ENCODE results near the gene NPBWR2. TPM values are rescaled to one million over a fixed set of nuclear protein-coding genes. Genes with fewer than 3 reads are reported as not detected.

The NPBWR2 gene
- total RNA-seq, 4 donors from 2014 or later, result not detected

DNA sequence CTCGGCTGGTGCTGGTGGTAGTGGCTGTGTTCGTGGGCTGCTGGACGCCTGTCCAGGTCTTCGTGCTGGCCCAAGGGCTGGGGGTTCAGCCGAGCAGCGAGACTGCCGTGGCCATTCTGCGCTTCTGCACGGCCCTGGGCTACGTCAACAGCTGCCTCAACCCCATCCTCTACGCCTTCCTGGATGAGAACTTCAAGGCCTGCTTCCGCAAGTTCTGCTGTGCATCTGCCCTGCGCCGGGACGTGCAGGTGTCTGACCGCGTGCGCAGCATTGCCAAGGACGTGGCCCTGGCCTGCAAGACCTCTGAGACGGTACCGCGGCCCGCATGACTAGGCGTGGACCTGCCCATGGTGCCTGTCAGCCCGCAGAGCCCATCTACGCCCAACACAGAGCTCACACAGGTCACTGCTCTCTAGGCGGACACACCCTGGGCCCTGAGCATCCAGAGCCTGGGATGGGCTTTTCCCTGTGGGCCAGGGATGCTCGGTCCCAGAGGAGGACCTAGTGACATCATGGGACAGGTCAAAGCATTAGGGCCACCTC is 8.8 kb downstream of the NPBWR2 start:
- WGBS, 2 donors, result 93 to 96% methylated on average over 24 to 28 of the region's 28 CpGs
- TF ChIP-seq, protein P1, sequence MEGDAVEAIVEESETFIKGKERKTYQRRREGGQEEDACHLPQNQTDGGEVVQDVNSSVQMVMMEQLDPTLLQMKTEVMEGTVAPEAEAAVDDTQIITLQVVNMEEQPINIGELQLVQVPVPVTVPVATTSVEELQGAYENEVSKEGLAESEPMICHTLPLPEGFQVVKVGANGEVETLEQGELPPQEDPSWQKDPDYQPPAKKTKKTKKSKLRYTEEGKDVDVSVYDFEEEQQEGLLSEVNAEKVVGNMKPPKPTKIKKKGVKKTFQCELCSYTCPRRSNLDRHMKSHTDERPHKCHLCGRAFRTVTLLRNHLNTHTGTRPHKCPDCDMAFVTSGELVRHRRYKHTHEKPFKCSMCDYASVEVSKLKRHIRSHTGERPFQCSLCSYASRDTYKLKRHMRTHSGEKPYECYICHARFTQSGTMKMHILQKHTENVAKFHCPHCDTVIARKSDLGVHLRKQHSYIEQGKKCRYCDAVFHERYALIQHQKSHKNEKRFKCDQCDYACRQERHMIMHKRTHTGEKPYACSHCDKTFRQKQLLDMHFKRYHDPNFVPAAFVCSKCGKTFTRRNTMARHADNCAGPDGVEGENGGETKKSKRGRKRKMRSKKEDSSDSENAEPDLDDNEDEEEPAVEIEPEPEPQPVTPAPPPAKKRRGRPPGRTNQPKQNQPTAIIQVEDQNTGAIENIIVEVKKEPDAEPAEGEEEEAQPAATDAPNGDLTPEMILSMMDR (IDR thresholded peaks at IDR 0.05), result no peak
- TF ChIP-seq POLR2A (IDR thresholded peaks at IDR 0.05), result no peak
- DNase-seq (ENCODE audit: low spot score in 2 of 2), result no peak
- intact Hi-C loops (cut with DNase I; ENCODE audit: low total_unique reads), result no loop called here
- no peak overlapping the region for H3K4me3 ChIP-seq (ENCODE audit: low read depth, poor library complexity, severe bottlenecking)

DNA sequence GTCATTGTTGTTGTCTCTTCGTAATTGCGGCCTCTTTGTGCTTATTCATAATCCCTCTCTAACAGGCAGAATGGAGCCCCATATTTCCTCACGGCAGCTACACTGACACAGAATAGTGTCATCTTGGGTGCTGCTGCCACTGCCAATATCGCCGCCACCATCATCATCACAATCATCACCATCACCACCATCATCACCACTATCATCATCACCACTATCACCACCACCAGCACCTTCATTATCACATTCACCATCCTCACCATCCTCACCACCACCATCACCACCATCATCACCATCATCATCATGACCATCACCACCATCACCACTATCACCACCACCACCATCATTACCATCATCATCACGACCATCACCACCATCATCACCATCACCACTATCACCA is 10.8 kb downstream of the NPBWR2 start:
- TF ChIP-seq, protein P1 (IDR thresholded peaks at IDR 0.05), result no peak
- no peak for TF ChIP-seq POLR2A (IDR thresholded peaks at IDR 0.05)
- WGBS, 2 donors, result 84 to 93% methylated on average over 6 of the region's 6 CpGs
- intact Hi-C loops (cut with DNase I; ENCODE audit: low total_unique reads), result no loop called here
- no peak overlapping the region for H3K4me3 ChIP-seq (ENCODE audit: low read depth, poor library complexity, severe bottlenecking)
- DNase-seq (ENCODE audit: low spot score in 2 of 2), result no peak

DNA sequence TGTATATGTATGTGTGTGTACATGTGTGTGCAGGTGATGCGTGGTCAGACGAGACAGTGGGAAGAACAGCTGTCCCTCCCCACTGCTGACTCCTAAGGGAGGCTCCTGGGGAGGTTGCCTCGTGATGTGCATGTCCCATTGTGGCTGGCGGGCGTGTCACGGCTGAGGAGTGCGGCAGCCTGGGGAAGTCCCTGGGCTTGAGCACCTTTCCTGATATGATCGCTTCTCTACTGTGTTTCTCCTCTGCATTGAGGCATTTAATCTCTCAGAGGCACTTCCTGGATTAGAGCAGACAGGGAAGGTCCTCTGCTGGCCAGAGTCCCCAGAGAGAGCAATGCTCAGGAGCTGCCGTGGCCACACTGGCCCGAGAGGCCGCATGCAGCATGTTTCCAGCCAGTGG is 11.4 kb downstream of the NPBWR2 start:
- TF ChIP-seq POLR2A (IDR thresholded peaks at IDR 0.05), result no peak
- TF ChIP-seq, protein P1 (IDR thresholded peaks at IDR 0.05), result no peak
- H3K4me3 ChIP-seq (ENCODE audit: low read depth, poor library complexity, severe bottlenecking), result no peak overlapping the region
- intact Hi-C loops (cut with DNase I; ENCODE audit: low total_unique reads), result no loop called here
- 50 to 66% methylated on average over 11 of the region's 11 CpGs for WGBS, 2 donors
- no peak for DNase-seq (ENCODE audit: low spot score in 2 of 2)

DNA sequence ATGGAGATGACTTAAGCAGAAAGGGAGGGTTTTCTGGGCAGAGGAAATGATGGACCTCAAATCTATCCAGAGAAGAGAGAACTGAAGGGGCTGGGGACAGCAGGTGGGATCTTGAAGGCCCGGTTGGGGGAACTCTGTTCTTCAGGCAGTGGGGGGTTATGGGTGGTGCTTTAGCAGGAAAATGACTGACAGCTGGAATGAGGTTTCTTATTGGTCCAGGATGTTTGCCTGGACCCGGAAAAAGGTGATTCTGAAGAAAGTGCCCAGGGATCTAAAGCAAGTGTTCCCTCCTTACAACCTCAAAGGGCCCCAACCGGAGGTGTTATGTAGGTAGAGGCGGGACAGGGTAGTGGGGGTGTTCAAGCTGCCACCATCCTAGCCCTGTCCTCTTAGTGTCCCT is 11.9 kb downstream of the NPBWR2 start:
- 64 to 80% methylated on average over 4 of the region's 4 CpGs for WGBS, 2 donors
- H3K4me3 ChIP-seq (ENCODE audit: low read depth, poor library complexity, severe bottlenecking), result no peak overlapping the region
- no peak for DNase-seq (ENCODE audit: low spot score in 2 of 2)
- no peak for TF ChIP-seq POLR2A (IDR thresholded peaks at IDR 0.05)
- TF ChIP-seq, protein P1 (IDR thresholded peaks at IDR 0.05), result no peak
- intact Hi-C loops (cut with DNase I; ENCODE audit: low total_unique reads), result no loop called here

DNA sequence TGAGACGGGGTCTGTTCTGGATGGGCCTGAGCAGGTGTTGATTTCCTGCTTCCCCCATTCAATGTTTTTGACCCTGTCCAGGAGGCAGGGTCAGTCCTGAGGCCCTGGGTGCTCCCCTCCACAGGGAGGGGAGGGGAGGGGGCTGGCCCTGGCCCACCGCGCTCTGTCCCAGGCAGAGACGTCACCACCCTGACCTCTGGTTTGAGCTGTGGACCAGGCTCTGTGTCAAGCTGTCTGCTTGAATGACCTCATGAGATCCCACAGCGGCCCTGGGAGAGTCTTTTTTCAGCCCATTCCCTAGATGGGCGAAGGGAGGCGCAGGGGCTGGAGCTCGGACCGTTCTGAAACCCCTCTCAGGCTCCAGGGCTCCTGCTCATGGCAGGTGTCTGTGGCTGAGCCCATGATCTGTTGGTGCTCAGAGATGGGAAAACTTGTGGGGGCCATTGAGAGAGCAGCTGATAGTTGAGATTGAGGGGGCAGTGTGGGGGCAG is 14.3 kb downstream of the NPBWR2 start:
- DNase-seq (ENCODE audit: low spot score in 2 of 2), result no peak
- intact Hi-C loops (cut with DNase I; ENCODE audit: low total_unique reads), result no loop called here
- H3K4me3 ChIP-seq (ENCODE audit: low read depth, poor library complexity, severe bottlenecking), result no peak overlapping the region
- no peak for TF ChIP-seq POLR2A (IDR thresholded peaks at IDR 0.05)
- TF ChIP-seq, protein P1 (IDR thresholded peaks at IDR 0.05), result no peak
- 50% methylated on average over 4 to 9 of the region's 9 CpGs for WGBS, 2 donors

Measured in lower leg skin (tissue), 4 donors.